ENCODE results near the gene FBXO3. TPM values are rescaled to one million over a fixed set of nuclear protein-coding genes. Genes with fewer than 3 reads are reported as not detected.

FBXO3 gene
- total and polyA plus RNA-seq, 2 experiments from 2014 or later: 12.5 to 28.4 TPM

- H3K79me2 ChIP-seq (replicated peaks; ENCODE audit: insufficient read depth): peaks cover 36% of the 10 kb centered on the region
- Mint-ChIP-seq H3K9me3 (no peaks in the 10 kb centered on the region), H3K27ac (no peak overlapping the region), H3K36me3 (ENCODE audit: low read depth) (peaks cover 11% of the 10 kb centered on the region; the same call in 2 of the 3 replicates), H3K27me3 (ENCODE audit: insufficient read depth, low read depth, poor library complexity) (peaks cover 6% of the 10 kb centered on the region), H3K4me1 (peaks cover 15% of the 10 kb centered on the region; the same call in 2 of the 3 replicates), H3K4me3 (no peak overlapping the region)
- no peaks in the 10 kb centered on the region for H3K27me3 ChIP-seq (ENCODE audit: insufficient read depth)
- H3K4me3 ChIP-seq: no peak overlapping the region
- no peak overlapping the region for H2AFZ ChIP-seq
- H3K9me2 ChIP-seq (ENCODE audit: insufficient read depth): no peaks in the 10 kb centered on the region; the same call in 1 of the 2 replicates
- no peak overlapping the region for H3K4me2 ChIP-seq
- 0 out of 2 replicates have a peak, but pooled peaks cover 5% of the 10 kb centered on the region for H3K36me3 ChIP-seq (ENCODE audit: insufficient read depth)
- TF ChIP-seq STAT1 (IDR thresholded peaks at IDR 0.05; ENCODE audit: unreplicated experiment): no peak
- TF ChIP-seq ZNF114 (CRISPR knock-in tag; IDR thresholded peaks at IDR 0.05): no peak
- TF ChIP-seq EZH2phosphoT487 (IDR thresholded peaks at IDR 0.05; ENCODE audit: unreplicated experiment): no peak
- no peak for TF ChIP-seq CTCF (conservative IDR thresholded peaks at IDR 0.05; ENCODE audit: low read depth in 2 of 2)
- no peak for TF ChIP-seq CREB1 (CRISPR knock-in tag; IDR thresholded peaks at IDR 0.05; ENCODE audit: low read depth)
- no peak for TF ChIP-seq JUNB (IDR thresholded peaks at IDR 0.05; ENCODE audit: unreplicated experiment)
- TF ChIP-seq ETS1 (IDR thresholded peaks at IDR 0.05): no peak
- TF ChIP-seq, protein P1, sequence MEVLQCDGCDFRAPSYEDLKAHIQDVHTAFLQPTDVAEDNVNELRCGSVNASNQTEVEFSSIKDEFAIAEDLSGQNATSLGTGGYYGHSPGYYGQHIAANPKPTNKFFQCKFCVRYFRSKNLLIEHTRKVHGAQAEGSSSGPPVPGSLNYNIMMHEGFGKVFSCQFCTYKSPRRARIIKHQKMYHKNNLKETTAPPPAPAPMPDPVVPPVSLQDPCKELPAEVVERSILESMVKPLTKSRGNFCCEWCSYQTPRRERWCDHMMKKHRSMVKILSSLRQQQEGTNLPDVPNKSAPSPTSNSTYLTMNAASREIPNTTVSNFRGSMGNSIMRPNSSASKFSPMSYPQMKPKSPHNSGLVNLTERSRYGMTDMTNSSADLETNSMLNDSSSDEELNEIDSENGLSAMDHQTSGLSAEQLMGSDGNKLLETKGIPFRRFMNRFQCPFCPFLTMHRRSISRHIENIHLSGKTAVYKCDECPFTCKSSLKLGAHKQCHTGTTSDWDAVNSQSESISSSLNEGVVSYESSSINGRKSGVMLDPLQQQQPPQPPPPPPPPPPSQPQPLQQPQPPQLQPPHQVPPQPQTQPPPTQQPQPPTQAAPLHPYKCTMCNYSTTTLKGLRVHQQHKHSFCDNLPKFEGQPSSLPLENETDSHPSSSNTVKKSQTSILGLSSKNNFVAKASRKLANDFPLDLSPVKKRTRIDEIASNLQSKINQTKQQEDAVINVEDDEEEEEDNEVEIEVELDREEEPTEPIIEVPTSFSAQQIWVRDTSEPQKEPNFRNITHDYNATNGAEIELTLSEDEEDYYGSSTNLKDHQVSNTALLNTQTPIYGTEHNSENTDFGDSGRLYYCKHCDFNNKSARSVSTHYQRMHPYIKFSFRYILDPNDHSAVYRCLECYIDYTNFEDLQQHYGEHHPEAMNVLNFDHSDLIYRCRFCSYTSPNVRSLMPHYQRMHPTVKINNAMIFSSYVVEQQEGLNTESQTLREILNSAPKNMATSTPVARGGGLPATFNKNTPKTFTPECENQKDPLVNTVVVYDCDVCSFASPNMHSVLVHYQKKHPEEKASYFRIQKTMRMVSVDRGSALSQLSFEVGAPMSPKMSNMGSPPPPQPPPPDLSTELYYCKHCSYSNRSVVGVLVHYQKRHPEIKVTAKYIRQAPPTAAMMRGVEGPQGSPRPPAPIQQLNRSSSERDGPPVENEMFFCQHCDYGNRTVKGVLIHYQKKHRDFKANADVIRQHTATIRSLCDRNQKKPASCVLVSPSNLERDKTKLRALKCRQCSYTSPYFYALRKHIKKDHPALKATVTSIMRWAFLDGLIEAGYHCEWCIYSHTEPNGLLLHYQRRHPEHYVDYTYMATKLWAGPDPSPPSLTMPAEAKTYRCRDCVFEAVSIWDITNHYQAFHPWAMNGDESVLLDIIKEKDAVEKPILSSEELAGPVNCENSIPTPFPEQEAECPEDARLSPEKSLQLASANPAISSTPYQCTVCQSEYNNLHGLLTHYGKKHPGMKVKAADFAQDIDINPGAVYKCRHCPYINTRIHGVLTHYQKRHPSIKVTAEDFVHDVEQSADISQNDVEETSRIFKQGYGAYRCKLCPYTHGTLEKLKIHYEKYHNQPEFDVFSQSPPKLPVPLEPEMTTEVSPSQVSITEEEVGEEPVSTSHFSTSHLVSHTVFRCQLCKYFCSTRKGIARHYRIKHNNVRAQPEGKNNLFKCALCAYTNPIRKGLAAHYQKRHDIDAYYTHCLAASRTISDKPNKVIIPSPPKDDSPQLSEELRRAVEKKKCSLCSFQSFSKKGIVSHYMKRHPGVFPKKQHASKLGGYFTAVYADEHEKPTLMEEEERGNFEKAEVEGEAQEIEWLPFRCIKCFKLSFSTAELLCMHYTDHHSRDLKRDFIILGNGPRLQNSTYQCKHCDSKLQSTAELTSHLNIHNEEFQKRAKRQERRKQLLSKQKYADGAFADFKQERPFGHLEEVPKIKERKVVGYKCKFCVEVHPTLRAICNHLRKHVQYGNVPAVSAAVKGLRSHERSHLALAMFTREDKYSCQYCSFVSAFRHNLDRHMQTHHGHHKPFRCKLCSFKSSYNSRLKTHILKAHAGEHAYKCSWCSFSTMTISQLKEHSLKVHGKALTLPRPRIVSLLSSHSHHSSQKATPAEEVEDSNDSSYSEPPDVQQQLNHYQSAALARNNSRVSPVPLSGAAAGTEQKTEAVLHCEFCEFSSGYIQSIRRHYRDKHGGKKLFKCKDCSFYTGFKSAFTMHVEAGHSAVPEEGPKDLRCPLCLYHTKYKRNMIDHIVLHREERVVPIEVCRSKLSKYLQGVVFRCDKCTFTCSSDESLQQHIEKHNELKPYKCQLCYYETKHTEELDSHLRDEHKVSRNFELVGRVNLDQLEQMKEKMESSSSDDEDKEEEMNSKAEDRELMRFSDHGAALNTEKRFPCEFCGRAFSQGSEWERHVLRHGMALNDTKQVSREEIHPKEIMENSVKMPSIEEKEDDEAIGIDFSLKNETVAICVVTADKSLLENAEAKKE (CRISPR knock-in tag; IDR thresholded peaks at IDR 0.05): no peak
- TF ChIP-seq NANOG (IDR thresholded peaks at IDR 0.05; ENCODE audit: borderline replicate concordance): no peak
- no peak for TF ChIP-seq EZH2 (IDR thresholded peaks at IDR 0.05; ENCODE audit: low read depth, unreplicated experiment)
- no peak for TF ChIP-seq POLR2AphosphoS5 (IDR thresholded peaks at IDR 0.05; ENCODE audit: low read depth)
- TF ChIP-seq REST (IDR thresholded peaks at IDR 0.05; ENCODE audit: unreplicated experiment): no peak
- no peak for TF ChIP-seq ZNF331 (CRISPR knock-in tag; IDR thresholded peaks at IDR 0.05; ENCODE audit: low read depth)
- ATAC-seq: no peak
- peaks cover 4% of the 10 kb centered on the region; the same call in 1 of the 2 replicates for H4K20me1 ChIP-seq (replicated peaks; ENCODE audit: insufficient read depth)
- no peak for DNase-seq (ENCODE audit: low spot score)
- no peaks in the 10 kb centered on the region; the same call in 1 of the 2 replicates for H3K4me1 ChIP-seq (ENCODE audit: insufficient read depth)
- H3K27ac ChIP-seq (ENCODE audit: low read depth): no peak overlapping the region
- no peaks in the 10 kb centered on the region for H3F3A ChIP-seq (replicated peaks; ENCODE audit: low read depth)
These were observed 52.9 kb downstream of the FBXO3 start for GRCh38 chr11:33721426-33721825.
